Erythroblast (primary cell): ENCODE results near the gene CARNS1.
"Not testable (repeated sequence)": the region's sequence is repeated elsewhere in the genome, so short reads cannot be mapped to it uniquely, and the experiment has no call there.

Source experiments
- DNase-seq, 2 experiments: peaks; one replicate each; lab custom pipeline; 2025; lab: John Stamatoyannopoulos, UW
- GATA1 ChIP-seq: IDR thresholded peaks from 2 replicates; pipeline ENCODE4 v1.6.1; 2011; ENCODE audit warnings: low read depth, mild to moderate bottlenecking, control low read depth, low read length, moderate library complexity
- POLR2A ChIP-seq: IDR thresholded peaks from 2 replicates; pipeline ENCODE4 v1.6.1; 2011; ENCODE audit warnings: mild to moderate bottlenecking, low read length

The CARNS1 gene

DNA sequence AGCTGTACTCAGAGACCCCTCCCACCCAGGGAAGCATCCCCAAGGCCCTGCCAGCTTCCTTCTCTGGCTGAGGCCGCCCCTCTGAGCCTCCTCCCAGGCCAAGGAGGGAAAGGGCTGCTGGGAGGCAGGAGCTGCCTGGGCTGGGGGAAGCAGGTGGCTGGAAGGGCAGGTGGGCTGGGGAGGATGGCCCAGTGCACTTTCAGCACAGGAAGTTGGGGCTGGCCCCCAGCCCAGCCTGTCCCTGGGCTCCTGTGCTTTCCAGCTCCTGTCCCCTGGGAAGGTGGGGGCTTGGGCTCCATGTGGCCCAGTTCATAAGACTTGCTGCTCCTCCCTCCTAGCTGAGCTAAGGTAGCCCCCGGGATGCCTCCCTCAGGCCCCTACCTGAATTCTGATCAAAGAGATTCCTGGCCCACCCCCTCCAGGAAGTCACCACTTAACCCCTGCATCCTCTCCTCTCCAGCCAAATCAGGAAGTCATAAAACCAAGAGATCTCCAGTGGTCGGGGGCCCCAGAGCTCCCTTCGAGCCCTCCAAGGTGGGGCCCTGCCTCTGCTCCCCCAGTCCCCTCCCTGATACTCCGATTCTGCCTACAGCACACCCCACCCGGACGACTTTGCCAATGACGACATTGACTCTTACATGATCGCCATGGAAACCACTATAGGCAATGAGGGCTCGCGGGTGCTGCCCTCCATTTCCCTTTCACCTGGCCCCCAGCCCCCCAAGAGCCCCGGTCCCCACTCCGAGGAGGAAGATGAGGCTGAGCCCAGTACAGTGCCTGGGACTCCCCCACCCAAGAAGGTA is 18.7 kb upstream of the CARNS1 start:
- DNase-seq = no peak
- TF ChIP-seq POLR2A = no peak
- TF ChIP-seq GATA1 = no peak

GRCh38 chr11:67397536-67397935 is 17.9 kb upstream of the CARNS1 start:
- DNase-seq = peak; percentile 63 to 64
- TF ChIP-seq POLR2A (peak; percentile 22), GATA1 (no peak)

- no peak for DNase-seq
Observed at GRCh38 chr11:67397986-67398660, 17.4 kb upstream of the CARNS1 start.

GRCh38 chr11:67398661-67399563 is 16.6 kb upstream of the CARNS1 start:
- TF ChIP-seq POLR2A (no peak), GATA1 (no peak)

More at GRCh38 chr11:67397986-67398660, 17.4 kb upstream of the CARNS1 start:
- TF ChIP-seq GATA1 = no peak
- no peak for TF ChIP-seq POLR2A

DNA sequence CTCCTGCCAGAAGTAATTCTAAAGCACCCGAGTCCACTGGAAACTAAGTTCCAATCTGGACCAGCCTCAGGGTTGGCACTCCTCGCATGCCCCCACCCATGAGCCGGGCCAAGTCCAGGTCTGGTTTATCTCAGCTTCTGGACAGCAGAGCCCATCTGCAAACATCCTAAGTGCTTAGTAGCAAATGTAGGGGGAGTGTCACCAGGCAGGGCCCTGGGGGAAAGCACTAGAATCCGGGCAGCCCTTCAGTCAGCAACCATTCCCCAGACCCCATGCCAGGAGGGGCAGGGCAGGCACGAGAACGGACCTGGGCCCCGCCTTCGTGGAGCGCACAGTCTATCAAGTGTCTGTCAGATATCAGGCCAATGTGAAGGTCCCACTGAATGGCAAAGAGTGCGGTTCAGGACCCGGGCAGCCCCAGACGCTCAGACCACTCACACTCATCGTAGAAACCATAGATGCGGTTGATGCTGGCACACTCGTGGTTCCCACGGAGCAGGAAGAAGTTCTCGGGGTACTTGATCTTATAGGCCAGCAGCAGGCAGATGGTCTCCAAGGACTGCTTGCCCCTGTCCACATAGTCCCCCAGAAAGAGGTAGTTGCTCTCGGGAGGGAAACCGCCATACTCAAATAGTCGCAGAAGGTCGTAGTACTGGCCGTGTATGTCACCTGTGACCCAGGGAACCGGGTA is 15.1 kb upstream of the CARNS1 start:
- no peak for DNase-seq
- TF ChIP-seq POLR2A = peak; percentile 32
- no peak for TF ChIP-seq GATA1

More at GRCh38 chr11:67398661-67399563, 16.6 kb upstream of the CARNS1 start:
- no peak for DNase-seq

- no peak for TF ChIP-seq GATA1
- no peak for TF ChIP-seq POLR2A
- no peak for DNase-seq
Observed at GRCh38 chr11:67400942-67401494, 14.5 kb upstream of the CARNS1 start.

DNA sequence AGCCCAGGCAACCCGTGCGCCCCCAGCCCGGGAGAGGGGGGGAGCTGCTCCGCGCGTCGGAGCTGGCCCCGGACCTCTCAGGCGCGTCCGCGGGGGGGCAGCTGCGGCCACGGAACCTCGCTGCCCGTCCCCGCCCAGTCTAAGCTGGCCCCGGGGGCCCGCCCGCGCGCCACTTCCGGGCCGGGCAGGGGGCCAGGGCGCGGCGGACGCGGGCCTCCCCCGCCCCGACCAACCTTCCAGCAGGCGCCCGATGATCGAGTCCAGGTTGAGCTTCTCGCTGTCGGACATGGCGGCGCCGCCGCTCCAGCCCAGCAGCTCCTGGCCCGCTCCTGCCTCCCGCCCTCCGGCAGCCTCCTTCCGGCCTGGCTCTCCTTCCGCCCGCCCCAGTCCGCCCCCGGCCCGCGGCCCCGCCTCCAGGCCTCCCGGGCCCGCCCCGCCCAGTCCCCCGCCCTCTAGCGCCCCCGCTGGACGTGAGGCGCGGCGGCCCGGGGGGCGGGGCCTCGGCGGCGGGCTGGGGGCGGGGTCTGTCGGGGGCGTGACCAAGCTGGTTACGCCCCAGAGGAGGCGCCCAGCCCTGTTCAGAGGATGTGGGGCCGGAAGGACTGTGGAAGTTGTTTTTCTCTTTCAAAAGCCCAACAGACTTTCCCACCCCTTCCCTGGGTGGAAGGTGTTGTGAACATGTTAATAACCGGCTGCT is 13.8 kb upstream of the CARNS1 start, which contains the start of gene PPP1CA:
Gene PPP1CA, minus strand, starts transcription at position 364 of the 697 bp plus-strand sequence. Its CDS starts 76 bp downstream, at position 288.
- DNase-seq = peak; percentile 93 to 97
- peak; percentile 53 for TF ChIP-seq POLR2A
- no peak for TF ChIP-seq GATA1

DNA sequence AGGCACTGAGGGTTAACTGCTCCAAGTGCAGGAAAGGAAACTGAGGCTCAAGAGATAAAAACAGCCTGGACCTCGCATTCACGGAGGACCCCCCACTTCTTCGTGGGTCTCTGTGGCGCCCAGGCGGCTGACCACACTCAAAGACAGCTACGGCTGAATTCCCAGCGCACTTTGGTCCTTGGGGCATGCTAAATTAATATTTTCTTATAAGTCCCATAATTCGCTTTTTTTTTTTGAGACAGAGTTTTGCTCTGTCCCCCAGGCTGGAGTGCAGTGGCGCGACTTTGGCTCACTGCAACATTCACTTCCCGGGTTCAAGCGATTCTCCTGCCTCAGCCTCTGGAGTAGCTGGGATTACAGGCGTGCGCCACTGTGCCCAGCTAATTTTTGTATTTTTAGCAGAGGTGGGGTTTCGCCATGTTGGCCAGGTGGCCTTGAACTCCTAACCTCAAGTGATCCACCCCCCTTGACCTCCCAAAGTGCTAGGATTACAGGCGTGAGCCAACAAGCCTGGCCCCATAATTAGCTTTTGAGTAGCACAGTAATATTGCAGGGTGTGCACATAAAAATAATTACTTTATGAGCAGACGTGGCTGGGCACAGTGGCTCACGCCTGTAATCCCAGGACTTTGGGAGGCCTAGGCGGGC is 13.2 kb upstream of the CARNS1 start:
- peak; percentile 77 for TF ChIP-seq POLR2A
- DNase-seq = not testable (repeated sequence)

- not testable (repeated sequence) for DNase-seq
Observed at GRCh38 chr11:67403085-67403484, 12.4 kb upstream of the CARNS1 start.

DNA sequence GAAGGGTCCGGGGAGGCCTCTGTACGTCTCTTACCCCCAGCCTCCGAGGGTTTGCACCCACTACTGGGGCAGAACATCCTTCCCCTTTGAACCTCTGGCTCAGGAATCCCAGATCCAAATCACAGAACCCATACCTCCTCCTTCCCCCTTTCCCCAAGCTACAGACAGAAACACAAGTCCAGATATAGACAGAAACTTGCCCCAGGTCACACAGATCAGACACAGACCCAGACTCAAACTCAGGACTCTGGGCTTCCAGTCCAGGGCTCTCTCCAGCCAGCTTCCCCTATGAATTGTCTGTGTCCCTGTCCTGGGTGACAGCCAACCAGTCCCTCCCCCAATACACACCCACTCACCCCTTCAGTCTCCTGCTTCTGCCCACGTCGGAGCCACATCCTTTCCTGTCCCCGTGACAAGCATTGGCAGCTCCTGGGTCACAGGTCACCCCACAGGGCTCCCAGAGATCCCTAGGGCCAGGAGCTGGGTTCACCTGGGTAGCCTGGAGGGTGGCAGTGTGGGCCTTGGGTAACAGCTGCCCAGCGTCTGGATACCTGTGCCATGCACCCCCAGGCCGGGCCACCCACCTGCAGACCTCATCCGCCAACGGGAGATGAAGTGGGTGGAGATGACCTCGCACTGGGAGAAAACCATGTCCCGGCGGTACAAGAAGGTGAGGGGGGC is 10.8 kb upstream of the CARNS1 start:
- TF ChIP-seq POLR2A = no peak
- TF ChIP-seq GATA1 = no peak
- DNase-seq = no peak

- no peak for DNase-seq
- no peak for TF ChIP-seq GATA1
- TF ChIP-seq POLR2A = no peak
Observed at GRCh38 chr11:67405196-67405567, 10.3 kb upstream of the CARNS1 start.
